GM23248 (cell line): ENCODE measurements around the gene HIVEP1.

Source experiments
- EZH2 ChIP-seq: fragments of 200-600 bp; sonication (generic); IDR thresholded peaks from 2 replicates; pipeline ENCODE4 v1.6.1; 2018; ENCODE audit warnings: antibody characterized with exemption, mild to moderate bottlenecking; ENCODE audit not compliant: insufficient read depth, poor library complexity, severe bottlenecking
- EZH2phosphoT487 ChIP-seq: fragments of 200-600 bp; sonication (generic); IDR thresholded peaks from 2 replicates; pipeline ENCODE4 v1.6.1; 2018; ENCODE audit warnings: antibody characterized with exemption, moderate library complexity, mild to moderate bottlenecking, low read depth; ENCODE audit not compliant: insufficient read depth

DNA sequence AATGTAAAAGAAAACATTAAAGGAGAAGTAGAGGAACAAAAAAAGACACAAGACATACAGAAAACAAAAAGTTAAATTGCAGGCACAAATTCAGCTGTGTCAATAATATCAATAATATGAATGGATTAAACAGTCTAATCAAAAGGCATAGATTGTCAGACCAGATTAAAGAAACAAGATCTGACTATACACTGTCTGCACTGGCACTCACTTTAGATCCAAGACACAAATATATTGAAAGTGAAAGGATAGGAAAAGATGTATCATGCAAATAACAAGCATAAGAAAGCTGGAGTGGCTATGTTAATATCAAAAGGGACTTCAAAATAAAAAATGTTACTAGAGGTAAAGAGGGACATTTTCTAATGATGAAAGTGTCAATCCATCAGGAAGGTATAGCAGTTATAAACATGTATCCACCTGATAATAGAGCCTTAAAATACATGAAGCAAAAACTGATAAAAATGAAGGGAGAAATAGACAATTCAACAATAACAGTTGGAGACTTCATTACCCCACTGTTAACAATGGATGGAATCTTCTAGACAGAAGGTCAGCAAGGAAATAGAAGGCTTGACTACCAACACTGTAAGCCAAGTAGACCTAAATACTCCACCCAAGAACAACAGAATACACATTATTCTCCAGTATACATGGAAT, 89.7 kb downstream of the HIVEP1 start:
- TF ChIP-seq EZH2, result no peak
- TF ChIP-seq EZH2phosphoT487, result no peak
